Sigmoid colon (tissue), 4 donors: Measurements from ENCODE around the gene MAPK8IP3.

ENCODE experiments used
- POLR2AphosphoS5 ChIP-seq, 4 donors: sonication (generic); formaldehyde crosslinking; IDR thresholded peaks; one replicate each; pipeline ENCODE4 v1.6.1; 2017; ENCODE audit warnings: antibody characterized with exemption in 4 of 4
- TF ChIP-seq, protein P1 (sequence below), 4 experiments: fragments of 450-650 bp in 3 of 4; fragments of 200-600 bp in 1 of 4; IDR thresholded peaks; one replicate each; pipeline ENCODE4 v1.5.1; 2016 to 2019; ENCODE audit warnings: antibody characterized with exemption in 4 of 4, mild to moderate bottlenecking in 3 of 4, moderate library complexity in 2 of 4

DNA sequence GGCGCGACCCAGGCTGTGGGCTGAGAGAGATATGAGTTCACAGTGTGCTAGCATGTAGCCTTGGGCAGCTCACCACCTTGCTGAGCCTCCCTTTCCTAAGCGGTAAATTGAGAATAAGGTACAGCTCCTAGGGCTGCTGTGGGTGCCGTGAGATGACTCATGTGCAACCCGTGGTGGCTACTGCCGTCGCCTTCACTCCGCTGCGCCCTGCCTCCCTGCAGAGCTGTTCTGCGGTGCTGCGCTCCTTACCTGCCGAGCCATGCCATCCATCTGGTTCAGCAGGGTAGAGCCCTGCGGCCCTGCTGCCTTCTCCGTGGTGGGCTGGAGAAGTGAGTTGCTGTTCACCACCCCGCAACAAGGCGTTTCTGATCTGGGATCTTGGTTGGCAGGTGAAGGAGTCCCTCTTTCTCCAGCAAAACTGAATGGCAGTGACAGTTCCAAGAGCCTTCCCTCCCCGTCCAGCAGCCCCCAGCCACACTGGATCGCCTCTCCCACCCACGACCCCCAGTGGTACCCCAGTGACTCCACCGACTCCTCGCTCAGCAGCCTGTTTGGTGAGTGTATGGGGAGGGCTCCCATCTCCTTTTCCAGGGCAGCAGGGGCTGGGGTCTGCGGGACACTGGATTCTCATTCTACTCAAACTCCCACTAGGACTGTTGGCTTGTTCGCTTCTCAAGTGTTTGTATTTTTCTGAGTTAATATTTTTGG, 37.2 kb upstream of the MAPK8IP3 start:
- TF ChIP-seq, protein P1, sequence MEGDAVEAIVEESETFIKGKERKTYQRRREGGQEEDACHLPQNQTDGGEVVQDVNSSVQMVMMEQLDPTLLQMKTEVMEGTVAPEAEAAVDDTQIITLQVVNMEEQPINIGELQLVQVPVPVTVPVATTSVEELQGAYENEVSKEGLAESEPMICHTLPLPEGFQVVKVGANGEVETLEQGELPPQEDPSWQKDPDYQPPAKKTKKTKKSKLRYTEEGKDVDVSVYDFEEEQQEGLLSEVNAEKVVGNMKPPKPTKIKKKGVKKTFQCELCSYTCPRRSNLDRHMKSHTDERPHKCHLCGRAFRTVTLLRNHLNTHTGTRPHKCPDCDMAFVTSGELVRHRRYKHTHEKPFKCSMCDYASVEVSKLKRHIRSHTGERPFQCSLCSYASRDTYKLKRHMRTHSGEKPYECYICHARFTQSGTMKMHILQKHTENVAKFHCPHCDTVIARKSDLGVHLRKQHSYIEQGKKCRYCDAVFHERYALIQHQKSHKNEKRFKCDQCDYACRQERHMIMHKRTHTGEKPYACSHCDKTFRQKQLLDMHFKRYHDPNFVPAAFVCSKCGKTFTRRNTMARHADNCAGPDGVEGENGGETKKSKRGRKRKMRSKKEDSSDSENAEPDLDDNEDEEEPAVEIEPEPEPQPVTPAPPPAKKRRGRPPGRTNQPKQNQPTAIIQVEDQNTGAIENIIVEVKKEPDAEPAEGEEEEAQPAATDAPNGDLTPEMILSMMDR (IDR thresholded peaks at IDR 0.05): no peak
- TF ChIP-seq POLR2AphosphoS5 (IDR thresholded peaks at IDR 0.05): no peak
